Esophagus squamous epithelium (tissue), 5 donors: Measurements from ENCODE around the gene SULT2B1. TPM values are rescaled to one million over a fixed set of nuclear protein-coding genes. Genes with fewer than 3 reads are reported as not detected.

ENCODE experiments used
- DNase-seq: peaks from one replicate; lab custom pipeline; 2025; lab: John Stamatoyannopoulos, UW
- H3K27ac ChIP-seq, 4 donors: fragments of 200-600 bp; sonication (generic); one replicate each; pipeline ENCODE4 v1.5.1; 2016 to 2019; ENCODE audit warnings: mild to moderate bottlenecking in 1 of 4
- H3K27me3 ChIP-seq, 4 donors: fragments of 200-600 bp; sonication (generic); 1 replicate in 3 of 4; 2 replicates in 1 of 4; pipeline versions ENCODE4 v1.5.1 to v1.6.0; 2017 to 2021; ENCODE audit warnings: antibody characterized with exemption in 1 of 4
- H3K36me3 ChIP-seq, 3 donors: fragments of 200-600 bp; sonication (generic); one replicate each; pipeline ENCODE4 v1.5.1; 2016 to 2019
- H3K4me1 ChIP-seq, 3 donors: fragments of 200-600 bp; sonication (generic); one replicate each; pipeline ENCODE4 v1.5.1; 2017 to 2019
- H3K4me3 ChIP-seq, 4 donors: fragments of 200-600 bp; sonication (generic); 1 replicate in 3 of 4; 2 replicates in 1 of 4; pipeline ENCODE4 v1.5.1; 2016 to 2019; ENCODE audit warnings: mild to moderate bottlenecking in 2 of 4, moderate library complexity in 1 of 4
- H3K9me3 ChIP-seq, 3 donors: fragments of 200-600 bp; sonication (generic); one replicate each; pipeline ENCODE4 v1.5.1; 2016 to 2019
- POLR2A ChIP-seq, 4 donors: fragments of 450-650 bp; IDR thresholded peaks; one replicate each; pipeline ENCODE4 v1.6.1; 2017; ENCODE audit warnings: antibody characterized with exemption in 4 of 4, mild to moderate bottlenecking in 4 of 4, moderate library complexity in 3 of 4
- whole genome bisulfite sequencing, 2 donors: methylation state at CpG; one replicate each; pipeline ENCODE4 v1.1.5; 2018; 5-methylcytosine and 5-hydroxymethylcytosine counted together
- intact Hi-C: fragments of 100-400 bp; cut with DNase I; formaldehyde crosslinking; loops from one replicate; pipeline ENCODE4 v1.15.0; 2022
- total RNA-seq, 4 donors: library from RNA; depleted of rRNA; stranded (reverse); fragments of >200 nt; gene quantifications; one replicate each; pipeline ENCODE4 v1.1.0, GENCODE V29; 2016
- TF ChIP-seq, protein P1 (sequence below), 6 experiments: fragments of 450-650 bp in 4 of 6; fragments of 200-600 bp in 2 of 6; sonication (generic) in 2 of 6; IDR thresholded peaks; one replicate each; pipeline ENCODE4 v1.5.1; 2016 to 2019; ENCODE audit warnings: antibody characterized with exemption in 6 of 6, mild to moderate bottlenecking in 4 of 6, moderate library complexity in 4 of 6
- donor health status: DM: yes; HTN: yes; CAD: no.

SULT2B1 gene
- total RNA-seq, 4 donors from 2014 or later, result 84.8 to 253 (median 150) TPM

DNA sequence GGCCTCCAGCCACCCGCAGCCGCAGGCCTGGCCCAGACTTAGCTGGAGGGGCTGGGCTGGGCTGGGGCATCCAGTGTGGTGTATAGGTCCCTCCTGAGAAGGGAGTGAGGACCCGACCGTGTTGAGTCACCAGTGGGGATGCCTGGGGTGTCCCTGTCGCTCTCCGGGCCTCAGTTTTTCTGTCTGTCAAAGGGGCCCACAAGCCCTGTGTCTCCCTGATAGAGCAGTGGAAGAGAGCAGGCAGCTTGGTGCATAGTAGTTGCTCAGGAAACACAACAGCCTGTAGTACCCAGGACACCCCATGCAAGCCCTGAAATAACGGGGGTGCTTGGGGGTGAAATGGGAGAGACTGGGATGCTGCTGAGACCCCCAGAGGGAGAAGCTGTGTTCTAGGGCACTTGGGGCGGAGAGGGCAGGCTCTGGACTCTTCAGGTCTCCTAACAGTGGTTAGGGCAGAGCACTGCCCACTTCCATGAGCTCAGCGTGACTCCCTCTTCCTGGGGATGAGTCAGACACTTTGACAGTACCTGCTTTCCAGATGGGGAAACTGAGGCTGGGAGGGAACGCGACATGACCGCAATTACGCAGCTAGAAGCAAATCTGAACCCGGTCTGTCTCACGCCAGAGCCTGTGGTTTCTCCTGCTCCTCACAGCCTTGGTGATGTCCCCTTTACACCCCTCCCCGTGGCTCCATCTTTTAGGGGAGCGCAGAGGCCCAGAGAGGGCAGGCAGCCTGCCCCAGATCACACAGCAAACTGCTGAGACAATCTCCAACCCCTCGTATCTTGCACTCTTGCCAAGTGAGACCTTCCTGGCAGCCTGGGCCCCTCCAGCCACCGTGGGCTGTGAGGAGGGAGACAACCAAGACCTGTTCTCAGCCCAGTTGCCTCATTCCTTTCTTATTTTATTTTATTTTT is 692 bp downstream of the SULT2B1 start:
- peak overlapping the region; percentile 70 to 90 (median 88) for H3K27ac ChIP-seq
- TF ChIP-seq POLR2A (IDR thresholded peaks at IDR 0.05), result no peak
- TF ChIP-seq, protein P1, sequence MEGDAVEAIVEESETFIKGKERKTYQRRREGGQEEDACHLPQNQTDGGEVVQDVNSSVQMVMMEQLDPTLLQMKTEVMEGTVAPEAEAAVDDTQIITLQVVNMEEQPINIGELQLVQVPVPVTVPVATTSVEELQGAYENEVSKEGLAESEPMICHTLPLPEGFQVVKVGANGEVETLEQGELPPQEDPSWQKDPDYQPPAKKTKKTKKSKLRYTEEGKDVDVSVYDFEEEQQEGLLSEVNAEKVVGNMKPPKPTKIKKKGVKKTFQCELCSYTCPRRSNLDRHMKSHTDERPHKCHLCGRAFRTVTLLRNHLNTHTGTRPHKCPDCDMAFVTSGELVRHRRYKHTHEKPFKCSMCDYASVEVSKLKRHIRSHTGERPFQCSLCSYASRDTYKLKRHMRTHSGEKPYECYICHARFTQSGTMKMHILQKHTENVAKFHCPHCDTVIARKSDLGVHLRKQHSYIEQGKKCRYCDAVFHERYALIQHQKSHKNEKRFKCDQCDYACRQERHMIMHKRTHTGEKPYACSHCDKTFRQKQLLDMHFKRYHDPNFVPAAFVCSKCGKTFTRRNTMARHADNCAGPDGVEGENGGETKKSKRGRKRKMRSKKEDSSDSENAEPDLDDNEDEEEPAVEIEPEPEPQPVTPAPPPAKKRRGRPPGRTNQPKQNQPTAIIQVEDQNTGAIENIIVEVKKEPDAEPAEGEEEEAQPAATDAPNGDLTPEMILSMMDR (IDR thresholded peaks at IDR 0.05), result no peak
- WGBS, 2 donors, result 63 to 74% methylated on average over 12 of the region's 19 CpGs
- H3K4me1 ChIP-seq, result peaks cover 5 to 62% (median 14%) of the 10 kb centered on the region in 3 donors
- no peaks in the 10 kb centered on the region for H3K36me3 ChIP-seq
- intact Hi-C loops, result no loop called here
- H3K27me3 ChIP-seq, result peaks cover 0 to 22% (median 0%) of the 10 kb centered on the region in 4 donors
- H3K9me3 ChIP-seq, result no peaks in the 10 kb centered on the region
- H3K4me3 ChIP-seq, result peak overlapping the region; percentile 52 to 61 (median 58)
- no peak for DNase-seq

DNA sequence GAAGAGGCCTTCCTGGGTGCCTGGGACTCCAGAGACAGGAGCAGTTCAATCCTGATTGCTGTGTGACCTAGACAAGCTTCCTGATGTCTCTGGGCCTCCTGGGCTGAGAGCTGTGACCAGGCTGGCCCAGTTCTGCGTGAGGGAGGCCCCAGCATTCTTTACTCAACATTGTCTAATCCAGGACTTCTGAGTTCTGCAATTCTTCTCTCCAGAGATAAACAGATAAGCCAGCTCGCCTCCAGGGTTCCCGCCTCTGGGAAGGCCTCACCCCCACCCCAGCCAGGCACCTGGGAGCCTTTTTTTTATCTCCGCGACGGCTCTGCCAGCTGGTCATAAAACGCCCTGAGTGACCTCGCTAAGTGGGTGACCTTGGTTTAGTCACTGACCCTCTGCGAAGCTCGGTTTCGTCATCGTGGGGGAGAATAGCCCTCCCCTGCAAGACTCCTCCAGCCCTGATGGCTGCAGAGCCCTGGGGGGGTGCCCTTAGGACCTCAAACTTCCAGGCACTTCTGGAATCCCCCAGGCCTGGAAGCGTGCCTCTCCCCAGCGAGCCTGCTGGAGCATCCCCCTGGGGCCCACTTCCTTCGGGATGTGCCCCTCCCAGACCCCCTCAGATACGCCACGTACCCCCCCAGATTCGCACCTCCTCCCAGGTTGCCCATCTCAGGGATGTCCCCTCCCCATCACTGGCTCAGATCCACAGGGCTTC is 1.9 kb downstream of the SULT2B1 start:
- whole genome bisulfite sequencing, 2 donors, result 25 to 28% methylated on average over 9 to 12 of the region's 18 CpGs
- Histone ChIP-seq H3K9me3 (no peaks in the 10 kb centered on the region), H3K4me3 (peak overlapping the region; percentile 52 to 61 (median 58)), H3K4me1 (peaks cover 5 to 73% (median 17%) of the 10 kb centered on the region in 3 donors), H3K27ac (peak overlapping the region; percentile 74 to 90 (median 88)), H3K36me3 (no peaks in the 10 kb centered on the region), H3K27me3 (peaks cover 0 to 22% (median 0%) of the 10 kb centered on the region in 4 donors)
- no peak for DNase-seq
- intact Hi-C loops, result no loop called here
- TF ChIP-seq POLR2A (IDR thresholded peaks at IDR 0.05), result no peak
- TF ChIP-seq, protein P1 (IDR thresholded peaks at IDR 0.05), result no peak

DNA sequence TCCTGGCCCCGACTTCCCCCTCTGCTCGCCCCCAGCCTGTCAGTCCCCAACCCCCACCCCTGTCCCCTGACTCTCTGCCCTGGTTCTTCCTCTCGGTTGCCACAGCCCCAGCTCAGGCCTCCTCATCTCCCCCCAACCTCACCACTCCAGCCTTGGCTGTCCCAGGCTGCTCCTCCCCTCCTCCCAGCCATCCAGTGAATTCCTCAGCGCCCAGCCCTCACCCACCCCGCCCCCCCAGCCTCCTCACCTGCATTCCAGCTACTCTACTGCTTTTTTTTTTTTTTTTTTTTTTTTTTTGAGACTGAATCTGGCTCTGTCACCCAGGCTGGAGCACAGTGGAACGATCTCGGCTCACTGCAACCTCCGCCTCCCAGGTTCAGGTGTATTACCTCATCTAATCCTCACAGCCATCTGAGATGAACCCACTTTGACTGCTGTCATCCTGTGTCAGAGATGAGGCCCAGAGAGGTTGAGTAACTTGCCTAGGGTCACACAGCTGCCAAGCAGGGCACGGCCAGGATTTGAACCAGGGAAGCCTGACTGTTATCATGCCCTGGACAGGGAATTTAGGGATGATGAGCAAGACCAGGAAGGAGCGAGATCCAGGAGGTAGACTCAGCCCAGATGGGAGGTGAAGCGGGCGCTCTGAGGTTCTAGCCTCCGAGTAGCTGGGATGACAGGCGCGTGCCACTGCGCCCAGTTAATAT is 2.6 kb downstream of the SULT2B1 start:
- no peak for DNase-seq
- peak overlapping the region; percentile 74 to 90 (median 88) for H3K27ac ChIP-seq
- H3K4me3 ChIP-seq, result peak overlapping the region; percentile 52 to 61 (median 58)

DNA sequence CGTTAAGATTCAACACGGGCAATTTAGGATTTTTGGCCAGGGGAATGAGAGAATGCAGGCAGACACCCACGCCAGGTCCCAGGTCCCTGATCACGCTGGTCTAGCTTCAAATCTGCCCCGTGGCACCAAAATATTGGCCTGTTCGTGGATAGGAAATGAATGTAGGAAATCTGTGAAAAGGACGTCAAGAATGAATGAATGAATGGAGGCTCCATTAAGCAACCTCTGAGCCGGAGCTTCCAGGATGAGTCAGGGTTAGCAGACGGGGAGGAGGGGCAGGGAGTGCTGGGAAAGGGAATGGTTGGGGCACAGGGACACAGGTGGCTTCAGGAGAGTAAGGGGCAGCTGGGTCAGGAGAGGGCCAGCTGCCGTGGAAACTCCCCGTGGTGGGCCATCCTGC is 4.2 kb downstream of the SULT2B1 start:
- intact Hi-C loops, result no loop called here
- 29 to 36% methylated on average over 10 to 11 of the region's 11 CpGs for WGBS, 2 donors
- peaks cover 0 to 16% (median 0%) of the 10 kb centered on the region in 4 donors for H3K27me3 ChIP-seq
- H3K9me3 ChIP-seq, result no peaks in the 10 kb centered on the region
- no peak for DNase-seq
- TF ChIP-seq, protein P1 (IDR thresholded peaks at IDR 0.05), result no peak
- TF ChIP-seq POLR2A (IDR thresholded peaks at IDR 0.05), result no peak
- peak overlapping the region; percentile 69 to 90 (median 74) for H3K27ac ChIP-seq
- no peak overlapping the region for H3K4me3 ChIP-seq
- H3K36me3 ChIP-seq, result peaks cover 0 to 19% (median 0%) of the 10 kb centered on the region in 3 donors
- H3K4me1 ChIP-seq, result peaks cover 5 to 85% (median 17%) of the 10 kb centered on the region in 3 donors

More for the DNA sequence above, 2.6 kb downstream of the SULT2B1 start:
- TF ChIP-seq, protein P1 (IDR thresholded peaks at IDR 0.05), result no peak
- TF ChIP-seq POLR2A (IDR thresholded peaks at IDR 0.05), result no peak
- WGBS, 2 donors, result 72 to 76% methylated on average over 11 of the region's 16 CpGs
- H3K9me3 ChIP-seq, result no peaks in the 10 kb centered on the region
- H3K4me1 ChIP-seq, result peaks cover 5 to 79% (median 17%) of the 10 kb centered on the region in 3 donors
- peaks cover 0 to 6% (median 0%) of the 10 kb centered on the region in 3 donors for H3K36me3 ChIP-seq
- intact Hi-C loops, result no loop called here
- H3K27me3 ChIP-seq, result peaks cover 0 to 16% (median 0%) of the 10 kb centered on the region in 4 donors
